Liver (tissue), 9 donors: Measurements from ENCODE around the gene OPRL1. TPM values are rescaled to one million over a fixed set of nuclear protein-coding genes. Genes with fewer than 3 reads are reported as not detected.

ENCODE experiments used
- DNase-seq: peaks from one replicate; pipeline ENCODE4 v3.0.0-alpha.2; 2017; ENCODE audit warnings: low spot score
- H3K27ac ChIP-seq, 2 donors: one replicate each; pipeline ENCODE4 v1.7.0; 2013; ENCODE audit warnings: inconsistent platforms in 2 of 2, low read length in 2 of 2, control low read depth in 1 of 2, low read depth in 1 of 2, mild to moderate bottlenecking in 1 of 2
- H3K27me3 ChIP-seq, 4 donors: one replicate each; pipeline versions ENCODE4 v1.6.1 to v1.7.0; 2013; ENCODE audit warnings: low read length in 3 of 4, inconsistent platforms in 1 of 4, mild to moderate bottlenecking in 1 of 4, moderate library complexity in 1 of 4; ENCODE audit not compliant: control insufficient read depth in 4 of 4, insufficient read depth in 4 of 4
- H3K36me3 ChIP-seq, 4 donors: one replicate each; pipeline versions ENCODE4 v1.6.1 to v1.7.0; 2013; ENCODE audit warnings: low read length in 3 of 4, mild to moderate bottlenecking in 3 of 4, low read depth in 1 of 4, moderate library complexity in 1 of 4; ENCODE audit not compliant: control insufficient read depth in 4 of 4, insufficient read depth in 3 of 4
- H3K4me1 ChIP-seq, 4 donors: one replicate each; pipeline versions ENCODE4 v1.6.1 to v1.7.0; 2013; ENCODE audit warnings: low read length in 3 of 4, mild to moderate bottlenecking in 3 of 4, moderate library complexity in 1 of 4; ENCODE audit not compliant: control insufficient read depth in 4 of 4, insufficient read depth in 4 of 4
- H3K4me3 ChIP-seq, 3 donors: one replicate each; pipeline versions ENCODE4 v1.6.1 to v1.7.0; 2013; ENCODE audit warnings: low read length in 3 of 3, control low read depth in 1 of 3, low read depth in 1 of 3, mild to moderate bottlenecking in 1 of 3
- H3K9ac ChIP-seq, 2 donors: one replicate each; pipeline ENCODE4 v1.7.0; 2013; ENCODE audit warnings: low read length in 2 of 2, mild to moderate bottlenecking in 2 of 2, moderate library complexity in 2 of 2, control low read depth in 1 of 2, low read depth in 1 of 2
- H3K9me3 ChIP-seq, 4 donors: one replicate each; pipeline versions ENCODE4 v1.6.1 to v1.7.0; 2013; ENCODE audit warnings: low read length in 3 of 4; ENCODE audit not compliant: control insufficient read depth in 4 of 4
- ATF3 ChIP-seq: IDR thresholded peaks from 2 replicates; pipeline ENCODE4 v1.6.1; 2016; ENCODE audit warnings: antibody characterized with exemption
- CTCF ChIP-seq: fragments of 150-350 bp; IDR thresholded peaks from 2 replicates; pipeline ENCODE4 v1.5.1; 2017; ENCODE audit warnings: improper control_type of control experiment, low read depth, low read length; ENCODE audit not compliant: missing input control
- EGR1 ChIP-seq, 2 donors: IDR thresholded peaks; 2 replicates each; pipeline ENCODE4 v1.6.1; 2016 to 2018; ENCODE audit warnings: antibody characterized with exemption in 2 of 2, low read depth in 2 of 2
- GABPA ChIP-seq, 2 donors: IDR thresholded peaks in 1 of 2; conservative IDR thresholded peaks in 1 of 2; 2 replicates each; pipeline ENCODE4 v1.6.1; 2016; ENCODE audit warnings: antibody characterized with exemption in 2 of 2, mild to moderate bottlenecking in 1 of 2, moderate library complexity in 1 of 2
- HNF4A ChIP-seq, 2 donors: conservative IDR thresholded peaks; 2 replicates each; pipeline ENCODE4 v1.6.1; 2016; ENCODE audit warnings: antibody characterized with exemption in 2 of 2, mild to moderate bottlenecking in 2 of 2
- HNF4G ChIP-seq: IDR thresholded peaks from 2 replicates; pipeline ENCODE4 v1.6.1; 2016; ENCODE audit warnings: antibody characterized with exemption
- JUND ChIP-seq, 2 donors: IDR thresholded peaks; 2 replicates each; pipeline ENCODE4 v1.6.1; 2016; ENCODE audit warnings: antibody characterized with exemption in 2 of 2
- NR2F2 ChIP-seq: IDR thresholded peaks from 2 replicates; pipeline ENCODE4 v1.6.1; 2016; ENCODE audit warnings: antibody characterized with exemption
- RAD21 ChIP-seq, 2 donors: IDR thresholded peaks; 2 replicates each; pipeline ENCODE4 v1.6.1; 2016; ENCODE audit warnings: antibody characterized with exemption in 2 of 2, mild to moderate bottlenecking in 2 of 2
- RXRA ChIP-seq, 2 donors: IDR thresholded peaks; 2 replicates each; pipeline ENCODE4 v1.6.1; 2017 to 2018; ENCODE audit warnings: antibody characterized with exemption in 2 of 2, mild to moderate bottlenecking in 1 of 2
- SP1 ChIP-seq: IDR thresholded peaks from 2 replicates; pipeline ENCODE4 v1.6.1; 2018; ENCODE audit warnings: antibody characterized with exemption, mild to moderate bottlenecking
- YY1 ChIP-seq: IDR thresholded peaks from 2 replicates; pipeline ENCODE4 v1.6.1; 2016; ENCODE audit warnings: antibody characterized with exemption, mild to moderate bottlenecking
- WGBS: extraction: QIAGEN DNeasy Blood & Tissue Kit; methylation state at CpG from one replicate; pipeline ENCODE4 v1.1.7; 2013; 5-methylcytosine and 5-hydroxymethylcytosine counted together
- polyA plus RNA-seq, 2 donors: library from polyadenylated mRNA; stranded (reverse) in 1 of 2; unstranded in 1 of 2; fragments of 200-250 nt in 1 of 2; fragments of >200 nt in 1 of 2; fragmentation: Nextera tagmentation in 1 of 2; extraction: Ambion mirVana in 1 of 2; gene quantifications; one replicate each; pipeline versions ENCODE4 v1.2.1 to v1.2.3, GENCODE V29; 2013 to 2015
- total RNA-seq, 2 donors: library from RNA; depleted of rRNA; stranded (reverse); fragments of >200 nt; gene quantifications; one replicate each; pipeline ENCODE4 v1.2.3, GENCODE V29; 2014
- donor health status: healthy.
- donor health status: healthy.
- donor health status: healthy.
- donor health status: healthy.
- donor health status: healthy.

The OPRL1 gene
- total and polyA plus RNA-seq, 4 donors: 0.04 to 0.79 (median 0.35) TPM

GRCh38 chr20:64113796-64114355, 34.0 kb downstream of the OPRL1 start:
- Histone ChIP-seq H3K9ac (no peak overlapping the region), H3K4me3 (no peak overlapping the region), H3K9me3 (no peaks in the 10 kb centered on the region), H3K36me3 (no peaks in the 10 kb centered on the region), H3K27me3 (no peaks in the 10 kb centered on the region), H3K4me1 (no peaks in the 10 kb centered on the region), H3K27ac (no peak overlapping the region)
- no peak for DNase-seq
- WGBS: 88% methylated on average over 13 of the region's 13 CpGs
- TF ChIP-seq GABPA (IDR thresholded peaks at IDR 0.05 in 1 of 2, conservative IDR thresholded peaks at IDR 0.05 in 1 of 2) (no peak), ATF3 (no peak), SP1 (no peak), RAD21 (IDR thresholded peaks at IDR 0.05) (no peak), JUND (IDR thresholded peaks at IDR 0.05) (no peak), HNF4G (no peak), HNF4A (conservative IDR thresholded peaks at IDR 0.05) (no peak), EGR1 (IDR thresholded peaks at IDR 0.05; ENCODE audit: low read depth in 2 of 2) (no peak)

GRCh38 chr20:64114356-64114971, 34.6 kb downstream of the OPRL1 start:
- H3K36me3 ChIP-seq: no peaks in the 10 kb centered on the region
- H3K27ac ChIP-seq: no peak overlapping the region
- H3K27me3 ChIP-seq: no peaks in the 10 kb centered on the region
- H3K4me1 ChIP-seq: no peaks in the 10 kb centered on the region
- no peak for DNase-seq
- no peaks in the 10 kb centered on the region for H3K9me3 ChIP-seq
- no peak overlapping the region for H3K4me3 ChIP-seq
- no peak for TF ChIP-seq CTCF
- WGBS: 81% methylated on average over 14 of the region's 14 CpGs
- no peak overlapping the region for H3K9ac ChIP-seq

GRCh38 chr20:64115171-64115911, 35.5 kb downstream of the OPRL1 start:
- WGBS: 82% methylated on average over 14 of the region's 14 CpGs
- Histone ChIP-seq H3K4me3 (no peak overlapping the region), H3K9me3 (no peaks in the 10 kb centered on the region), H3K27ac (no peak overlapping the region), H3K4me1 (peaks cover 0 to 3% (median under 1%) of the 10 kb centered on the region in 4 donors), H3K27me3 (no peaks in the 10 kb centered on the region), H3K36me3 (no peaks in the 10 kb centered on the region), H3K9ac (no peak overlapping the region)
- TF ChIP-seq EGR1 (IDR thresholded peaks at IDR 0.05; ENCODE audit: low read depth in 2 of 2): no peak
- TF ChIP-seq RAD21 (IDR thresholded peaks at IDR 0.05): no peak
- no peak for TF ChIP-seq RXRA (IDR thresholded peaks at IDR 0.05)
- no peak for TF ChIP-seq YY1
- no peak for TF ChIP-seq NR2F2
- no peak for DNase-seq
